ENCODE results near the gene HTATSF1.

The HTATSF1 gene

DNA sequence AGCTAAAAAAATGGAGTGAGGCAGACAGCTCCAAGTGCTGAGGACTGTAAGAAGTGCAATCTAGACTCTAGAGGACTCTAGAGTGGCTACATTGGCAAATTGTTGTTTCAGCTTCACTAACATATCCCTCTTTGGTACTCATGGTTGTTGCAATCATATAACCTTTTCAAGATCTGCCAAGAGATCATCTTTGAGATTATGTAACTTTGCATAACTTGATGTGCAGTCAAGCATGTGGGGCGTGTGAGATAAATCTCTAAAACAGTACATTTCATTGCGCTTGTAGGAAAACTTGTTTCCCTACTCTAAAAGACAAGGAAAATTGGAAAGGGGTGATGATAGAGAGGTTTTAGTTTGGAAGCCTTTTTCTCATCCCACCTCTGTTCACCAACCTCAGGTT, 20.9 kb upstream of the HTATSF1 start:
- DNase-seq (no peak), ATAC-seq (replicated peaks) (no peak)
- H3K9me3 Mint-ChIP-seq, result no peaks in the 10 kb centered on the region
- H3K4me3 Mint-ChIP-seq, result no peak overlapping the region
- no peaks in the 10 kb centered on the region for H3K4me1 Mint-ChIP-seq (ENCODE audit: low read depth in 2 of 2)
- H3K36me3 Mint-ChIP-seq (ENCODE audit: insufficient read depth), result no peaks in the 10 kb centered on the region
- H3K27me3 Mint-ChIP-seq, result peaks cover 0 to 7% of the 10 kb centered on the region in 2 donors
- H3K27ac Mint-ChIP-seq, result no peak overlapping the region

DNA sequence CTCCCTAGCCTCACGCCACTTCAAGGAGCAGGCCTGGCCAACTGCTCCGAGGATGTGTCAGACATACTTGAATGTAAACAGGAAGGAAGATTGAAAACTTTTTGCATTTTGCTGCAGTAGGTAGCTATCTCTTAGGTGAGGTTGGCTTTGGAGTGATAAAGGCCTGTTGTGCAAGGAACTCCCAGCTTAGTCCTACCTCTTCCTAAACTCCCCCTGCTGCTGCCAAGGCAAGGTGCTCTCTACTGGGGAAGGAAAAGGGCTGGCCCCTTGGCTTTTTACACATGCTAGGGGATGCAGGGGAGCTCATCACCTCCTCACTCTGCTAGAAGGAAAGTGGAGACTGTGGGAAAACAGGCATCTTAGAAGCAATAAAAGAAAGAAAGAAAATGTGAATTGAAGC, 20.4 kb upstream of the HTATSF1 start:
- DNase-seq (no peak), ATAC-seq (replicated peaks) (no peak)
- Mint-ChIP-seq H3K4me1 (ENCODE audit: low read depth in 2 of 2) (no peaks in the 10 kb centered on the region), H3K4me3 (no peak overlapping the region), H3K9me3 (no peaks in the 10 kb centered on the region), H3K27ac (no peak overlapping the region), H3K36me3 (ENCODE audit: insufficient read depth) (no peaks in the 10 kb centered on the region), H3K27me3 (peaks cover 0 to 7% of the 10 kb centered on the region in 2 donors)

DNA sequence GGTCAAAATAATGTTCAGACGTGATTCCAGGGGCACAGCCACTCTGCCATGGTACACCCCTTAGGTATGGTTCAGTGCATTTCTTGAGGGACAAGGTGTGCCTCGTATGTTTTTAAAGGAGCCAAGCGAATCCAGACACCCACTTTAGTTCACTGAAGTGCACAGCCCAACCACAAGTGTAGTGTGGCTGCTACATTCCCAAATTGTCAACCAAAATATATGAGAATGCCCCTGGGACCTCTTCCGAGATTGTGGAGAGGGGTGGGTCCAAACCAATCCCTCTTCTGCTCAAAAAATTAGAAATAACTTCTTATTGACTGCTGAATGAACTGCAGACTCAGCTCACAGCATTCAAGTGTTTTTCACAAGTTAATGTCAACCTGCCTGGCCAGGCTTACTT, 17.0 kb upstream of the HTATSF1 start:
- Mint-ChIP-seq H3K9me3 (no peaks in the 10 kb centered on the region), H3K27me3 (peaks cover under 1 to 14% of the 10 kb centered on the region in 2 donors), H3K4me1 (ENCODE audit: low read depth in 2 of 2) (no peaks in the 10 kb centered on the region), H3K27ac (no peak overlapping the region), H3K4me3 (no peak overlapping the region), H3K36me3 (ENCODE audit: insufficient read depth) (no peaks in the 10 kb centered on the region)
- DNase-seq (no peak), ATAC-seq (replicated peaks) (no peak)

GRCh38 chrX:136487647-136488046, 9.7 kb upstream of the HTATSF1 start, which contains the start of gene BRS3:
Gene BRS3 (plus strand): TSS chrX:136487947. CDS start chrX:136488115, 168 bp downstream.
- Mint-ChIP-seq H3K27ac (no peak within 1 kb of the TSS), H3K36me3 (ENCODE audit: insufficient read depth) (no peaks in the 10 kb centered on the region), H3K27me3 (peaks cover 39 to 53% of the 10 kb centered on the region in 2 donors), H3K4me1 (ENCODE audit: low read depth in 2 of 2) (no peaks in the 10 kb centered on the region), H3K4me3 (no peak within 1 kb of the TSS), H3K9me3 (no peaks in the 10 kb centered on the region)
- DNase-seq (no peak), ATAC-seq (replicated peaks) (no peak)

DNA sequence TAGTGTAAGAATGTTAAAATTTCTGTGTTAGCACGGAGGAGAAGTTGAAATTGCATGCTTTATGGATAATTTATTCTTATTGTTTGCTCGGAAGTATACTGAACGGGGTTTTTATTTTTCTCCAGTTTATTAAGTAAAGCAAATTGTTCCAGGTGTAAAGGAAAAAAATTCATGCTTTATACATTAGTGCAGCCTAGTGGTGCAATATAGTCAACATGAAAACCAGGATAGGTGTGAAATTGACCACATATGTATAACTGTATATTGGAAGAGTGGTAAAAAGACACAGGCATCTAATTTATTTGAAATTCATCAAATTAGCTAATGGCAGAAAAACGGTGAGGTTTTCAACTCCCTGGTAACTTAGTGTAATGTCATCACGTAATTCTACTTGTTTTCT, 8.7 kb upstream of the HTATSF1 start:
- no peaks in the 10 kb centered on the region for H3K36me3 Mint-ChIP-seq (ENCODE audit: insufficient read depth)
- no peak overlapping the region for H3K4me3 Mint-ChIP-seq
- no peaks in the 10 kb centered on the region for H3K9me3 Mint-ChIP-seq
- DNase-seq (no peak), ATAC-seq (replicated peaks) (no peak)
- no peaks in the 10 kb centered on the region for H3K4me1 Mint-ChIP-seq (ENCODE audit: low read depth in 2 of 2)
- no peak overlapping the region for H3K27ac Mint-ChIP-seq
- H3K27me3 Mint-ChIP-seq, result peaks cover 33 to 53% of the 10 kb centered on the region in 2 donors

- Mint-ChIP-seq H3K4me3 (no peak overlapping the region), H3K27me3 (peaks cover 21 to 41% of the 10 kb centered on the region in 2 donors), H3K27ac (no peak overlapping the region), H3K36me3 (ENCODE audit: insufficient read depth) (peaks cover 6% of the 10 kb centered on the region), H3K4me1 (ENCODE audit: low read depth in 2 of 2) (no peaks in the 10 kb centered on the region), H3K9me3 (no peaks in the 10 kb centered on the region)
- ATAC-seq (replicated peaks) (no peak), DNase-seq (no peak)
Measured at GRCh38 chrX:136491832-136492231, 5.6 kb upstream of the HTATSF1 start.

DNA sequence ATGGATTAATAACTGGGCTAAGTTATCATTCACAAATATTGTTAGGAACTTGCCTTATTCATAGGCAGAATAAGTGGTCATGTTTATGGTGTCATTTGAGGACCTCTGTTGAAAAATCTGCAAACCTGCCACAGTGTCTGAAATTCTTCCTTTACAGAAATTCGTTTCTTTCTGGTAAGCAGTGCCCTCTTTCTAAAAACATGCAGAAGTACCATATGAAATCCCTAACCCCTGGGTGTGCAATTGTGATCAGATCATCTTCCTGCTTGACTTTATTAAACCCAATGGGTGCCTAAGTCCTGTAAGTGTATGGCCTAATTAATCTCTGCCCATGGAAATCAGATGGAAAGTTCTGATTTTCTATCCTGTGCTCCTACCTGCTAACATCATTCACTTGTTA, 4.4 kb upstream of the HTATSF1 start:
- Mint-ChIP-seq H3K4me3 (no peak overlapping the region), H3K27ac (no peak overlapping the region), H3K27me3 (peaks cover 21 to 38% of the 10 kb centered on the region in 2 donors), H3K9me3 (no peaks in the 10 kb centered on the region), H3K4me1 (ENCODE audit: low read depth in 2 of 2) (no peaks in the 10 kb centered on the region), H3K36me3 (ENCODE audit: insufficient read depth) (peaks cover 6% of the 10 kb centered on the region)
- ATAC-seq (replicated peaks), result no peak
- no peak for DNase-seq

- peaks cover 14 to 18% of the 10 kb centered on the region in 2 donors for H3K27me3 Mint-ChIP-seq
- H3K36me3 Mint-ChIP-seq (ENCODE audit: insufficient read depth), result peaks cover 10% of the 10 kb centered on the region
- no peak for ATAC-seq (replicated peaks)
- no peaks in the 10 kb centered on the region for H3K9me3 Mint-ChIP-seq
- H3K4me1 Mint-ChIP-seq (ENCODE audit: low read depth in 2 of 2), result peaks cover 9 to 10% of the 10 kb centered on the region in 2 donors
- DNase-seq, result no peak
- no peak overlapping the region for H3K4me3 Mint-ChIP-seq
- H3K27ac Mint-ChIP-seq, result no peak overlapping the region
Measured at GRCh38 chrX:136495043-136495442, 2.3 kb upstream of the HTATSF1 start.

DNA sequence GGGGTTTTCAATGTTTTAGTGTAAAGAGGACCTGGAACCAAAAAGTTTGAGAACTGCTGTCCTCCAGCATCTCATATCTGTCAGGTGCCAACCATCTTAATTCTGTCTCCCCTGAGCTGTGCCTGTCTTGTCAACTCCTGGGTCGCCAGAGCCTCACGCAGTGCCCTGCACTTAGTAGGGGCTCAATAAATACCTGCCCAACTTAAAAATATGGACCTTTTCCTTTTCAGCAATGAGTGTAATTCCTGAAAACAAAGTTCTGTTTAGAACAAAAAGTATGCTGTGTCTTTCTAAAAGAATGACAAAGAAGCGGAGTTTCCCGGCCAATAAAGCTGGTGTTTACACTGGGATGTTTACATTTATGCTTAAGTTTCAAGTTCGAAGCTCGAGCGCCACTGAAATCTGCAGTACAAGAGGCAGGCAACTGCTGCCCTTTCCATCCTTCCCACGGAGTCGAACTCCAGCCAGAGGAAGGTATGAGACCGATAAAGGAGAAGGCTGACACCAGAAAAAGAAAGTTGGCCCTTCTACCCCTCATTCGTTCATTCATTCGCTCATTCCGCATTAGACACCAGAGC, 1.1 kb upstream of the HTATSF1 start:
- DNase-seq, result no peak
- Mint-ChIP-seq H3K4me1 (ENCODE audit: low read depth in 2 of 2) (peaks cover 9 to 10% of the 10 kb centered on the region in 2 donors), H3K36me3 (ENCODE audit: insufficient read depth) (peaks cover 23% of the 10 kb centered on the region), H3K27me3 (peaks cover 7 to 9% of the 10 kb centered on the region in 2 donors), H3K27ac (peak overlapping the region; percentile 92 to 95), H3K9me3 (no peaks in the 10 kb centered on the region), H3K4me3 (peak overlapping the region; percentile 82 to 89)
- ATAC-seq (replicated peaks), result no peak

- peak; percentile 77 to 84 (median 82) for DNase-seq
- H3K36me3 Mint-ChIP-seq (ENCODE audit: insufficient read depth), result peaks cover 28% of the 10 kb centered on the region
Measured at GRCh38 chrX:136496764-136497555, 432 bp upstream of the HTATSF1 start.

DNA sequence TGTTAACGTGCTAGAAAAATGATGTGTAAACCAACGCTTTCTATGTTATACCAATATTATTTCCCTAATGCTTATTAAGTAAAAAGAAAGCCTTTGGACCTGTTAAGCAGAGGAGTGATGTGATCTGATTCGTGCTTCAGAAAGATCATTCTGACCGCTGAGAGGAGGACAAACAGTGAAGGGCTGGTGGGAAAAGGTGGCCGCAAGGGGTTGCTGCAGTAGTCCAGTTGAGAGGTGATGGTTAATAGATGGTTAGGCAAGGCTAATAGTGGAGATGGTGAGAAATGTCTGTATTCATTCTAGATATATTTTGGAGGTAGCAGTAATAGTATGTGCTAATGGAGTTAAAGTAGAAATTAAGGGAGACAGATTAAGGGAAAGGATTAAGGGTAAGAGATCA, 21.7 kb downstream of the HTATSF1 start:
- Mint-ChIP-seq H3K27me3 (no peaks in the 10 kb centered on the region), H3K9me3 (no peaks in the 10 kb centered on the region), H3K27ac (no peak overlapping the region), H3K4me3 (no peak overlapping the region), H3K36me3 (ENCODE audit: insufficient read depth) (no peaks in the 10 kb centered on the region), H3K4me1 (ENCODE audit: low read depth in 2 of 2) (peaks cover 0 to 7% of the 10 kb centered on the region in 2 donors)
- ATAC-seq (replicated peaks), result no peak
- no peak for DNase-seq

More at GRCh38 chrX:136496764-136497555, 432 bp upstream of the HTATSF1 start:
- Mint-ChIP-seq H3K4me1 (ENCODE audit: low read depth in 2 of 2) (peaks cover 9 to 10% of the 10 kb centered on the region in 2 donors), H3K27ac (peak overlapping the region; percentile 92 to 95), H3K9me3 (no peaks in the 10 kb centered on the region), H3K27me3 (peaks cover 5% of the 10 kb centered on the region in 2 donors), H3K4me3 (peak overlapping the region; percentile 82 to 89)
- ATAC-seq (replicated peaks), result peak; percentile 77

DNA sequence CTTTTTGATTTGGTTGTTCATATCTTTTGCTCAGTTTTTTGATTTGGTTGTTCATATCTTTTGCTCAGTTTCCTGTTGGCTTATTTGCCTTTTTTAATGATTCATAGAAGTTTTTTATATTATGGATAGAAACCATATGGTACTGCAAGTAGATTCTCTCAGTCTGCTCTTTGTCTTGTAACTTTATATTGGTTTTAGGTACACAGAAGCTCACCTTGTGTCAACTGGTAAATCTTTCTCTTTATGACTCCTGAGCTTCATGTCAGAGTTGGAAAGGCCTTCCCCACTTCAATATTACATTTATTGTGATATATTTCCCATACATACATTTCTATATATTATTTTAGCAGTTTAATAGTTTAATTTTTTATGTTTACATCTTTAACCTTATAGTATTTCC, 26.4 kb downstream of the HTATSF1 start:
- Mint-ChIP-seq H3K36me3 (ENCODE audit: insufficient read depth) (no peaks in the 10 kb centered on the region), H3K27ac (no peak overlapping the region), H3K4me1 (ENCODE audit: low read depth in 2 of 2) (peaks cover 0 to 7% of the 10 kb centered on the region in 2 donors), H3K9me3 (no peaks in the 10 kb centered on the region), H3K4me3 (no peak overlapping the region), H3K27me3 (peaks cover 0 to 6% of the 10 kb centered on the region in 2 donors)
- no peak for DNase-seq
- no peak for ATAC-seq (replicated peaks)

GRCh38 chrX:136525738-136526606, 28.6 kb downstream of the HTATSF1 start:
- Mint-ChIP-seq H3K4me3 (no peak overlapping the region), H3K4me1 (ENCODE audit: low read depth in 2 of 2) (peaks cover 3 to 7% of the 10 kb centered on the region in 2 donors), H3K36me3 (ENCODE audit: insufficient read depth) (no peaks in the 10 kb centered on the region), H3K9me3 (no peaks in the 10 kb centered on the region), H3K27me3 (peaks cover 0 to 6% of the 10 kb centered on the region in 2 donors), H3K27ac (peak overlapping the region in 1 of 2 donors; percentile 16)
- ATAC-seq (replicated peaks) (no peak), DNase-seq (no peak)

All from effector memory CD8-positive, alpha-beta T cell (primary cell).